HepG2 (cell line): Measurements from ENCODE around the gene ENTREP3. TPM values are rescaled to one million over a fixed set of nuclear protein-coding genes. Genes with fewer than 3 reads are reported as not detected.

Experiments
- ERF ChIP-seq: IDR thresholded peaks from 2 replicates; pipeline ENCODE4 v1.6.1; 2018; ENCODE audit warnings: missing biosample characterization, missing genetic modification reagents
- FOXA3 ChIP-seq: IDR thresholded peaks from 2 replicates; pipeline ENCODE4 v1.6.1; 2016; ENCODE audit warnings: missing genetic modification reagents, missing compliant biosample characterization
- IRF9 ChIP-seq: sonication (generic); formaldehyde crosslinking; IDR thresholded peaks from 2 replicates; pipeline ENCODE4 v1.8.0; 2022; ENCODE audit warnings: missing genetic modification reagents, mild to moderate bottlenecking, borderline replicate concordance
- NONO ChIP-seq, 2 experiments: fragments of 450-650 bp in 1 of 2; sonication (generic) in 1 of 2; formaldehyde crosslinking in 1 of 2; IDR thresholded peaks in 1 of 2; conservative IDR thresholded peaks in 1 of 2; 2 replicates each; pipeline versions ENCODE4 v1.6.1 to v1.8.0; 2017 to 2022; ENCODE audit warnings: mild to moderate bottlenecking in 1 of 2, missing genetic modification reagents in 1 of 2, moderate library complexity in 1 of 2
- ZNF414 ChIP-seq: sonication (generic); formaldehyde crosslinking; IDR thresholded peaks from 2 replicates; pipeline ENCODE4 v1.5.0; 2020; ENCODE audit warnings: missing genetic modification reagents
- ZNF556 ChIP-seq: sonication (generic); formaldehyde crosslinking; IDR thresholded peaks from 2 replicates; pipeline ENCODE4 v1.4.0; 2020; ENCODE audit warnings: mild to moderate bottlenecking, missing genetic modification reagents, borderline replicate concordance
- ZNF781 ChIP-seq: sonication (generic); formaldehyde crosslinking; IDR thresholded peaks from 2 replicates; pipeline ENCODE4 v1.5.1; 2020; ENCODE audit warnings: borderline replicate concordance, mild to moderate bottlenecking, missing genetic modification reagents; ENCODE audit errors: not compliant biosample characterization
- polyA plus RNA-seq, 8 experiments: library from polyadenylated mRNA; depleted of rRNA in 3 of 8; stranded (reverse) in 7 of 8; unstranded in 1 of 8; fragments of >200 nt; fragmentation: Illumina TruSeq in 4 of 8; extraction: Trizol in 4 of 8; gene quantifications; 2 replicates each; pipeline versions ENCODE4 v1.2.1 to v1.2.3, GENCODE V29; 2011 to 2016; ENCODE audit warnings: low read depth in 4 of 8, missing spikeins in 1 of 8, mixed read lengths in 1 of 8; ENCODE audit not compliant: insufficient read depth in 1 of 8
- total RNA-seq, 5 experiments: library from RNA; depleted of rRNA; stranded (reverse); fragments of >200 nt; fragmentation: Illumina TruSeq; extraction: Trizol; gene quantifications; 2 replicates each; pipeline ENCODE4 v1.2.3, GENCODE V29; 2016; ENCODE audit warnings: low read depth in 1 of 5
- TF ChIP-seq, protein P1 (sequence below): sonication (generic); formaldehyde crosslinking; IDR thresholded peaks from 2 replicates; pipeline ENCODE4 v1.4.0; 2020; ENCODE audit warnings: missing genetic modification reagents

ENTREP3 gene
- total and polyA plus RNA-seq, 2 of the 13 experiments (the other 11 are each of a cell fraction or from before 2014, with no cell fraction given), result 4.1 to 9.9 TPM

DNA sequence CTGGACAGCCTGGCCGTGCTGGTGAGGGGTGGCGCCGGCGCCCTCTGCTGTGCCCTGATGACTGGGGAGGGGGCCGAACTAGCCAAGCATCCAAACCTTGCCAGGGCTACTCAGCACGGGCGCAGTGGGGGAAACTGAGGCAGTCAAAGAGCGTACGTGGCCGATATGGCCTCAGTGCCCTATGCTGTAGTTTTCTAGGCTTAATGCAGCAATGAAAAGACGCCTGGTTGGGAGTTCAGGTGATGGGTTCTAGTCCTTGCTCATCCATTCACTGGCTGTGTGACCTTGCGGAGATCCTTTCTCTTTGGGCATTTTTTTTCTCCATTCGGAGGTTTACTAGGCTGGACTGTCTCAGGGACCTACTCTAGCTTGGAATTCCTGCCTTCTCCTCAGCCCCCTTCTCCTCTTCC lies 46.0 kb downstream of the ENTREP3 start (continued):
- TF ChIP-seq, protein P1, sequence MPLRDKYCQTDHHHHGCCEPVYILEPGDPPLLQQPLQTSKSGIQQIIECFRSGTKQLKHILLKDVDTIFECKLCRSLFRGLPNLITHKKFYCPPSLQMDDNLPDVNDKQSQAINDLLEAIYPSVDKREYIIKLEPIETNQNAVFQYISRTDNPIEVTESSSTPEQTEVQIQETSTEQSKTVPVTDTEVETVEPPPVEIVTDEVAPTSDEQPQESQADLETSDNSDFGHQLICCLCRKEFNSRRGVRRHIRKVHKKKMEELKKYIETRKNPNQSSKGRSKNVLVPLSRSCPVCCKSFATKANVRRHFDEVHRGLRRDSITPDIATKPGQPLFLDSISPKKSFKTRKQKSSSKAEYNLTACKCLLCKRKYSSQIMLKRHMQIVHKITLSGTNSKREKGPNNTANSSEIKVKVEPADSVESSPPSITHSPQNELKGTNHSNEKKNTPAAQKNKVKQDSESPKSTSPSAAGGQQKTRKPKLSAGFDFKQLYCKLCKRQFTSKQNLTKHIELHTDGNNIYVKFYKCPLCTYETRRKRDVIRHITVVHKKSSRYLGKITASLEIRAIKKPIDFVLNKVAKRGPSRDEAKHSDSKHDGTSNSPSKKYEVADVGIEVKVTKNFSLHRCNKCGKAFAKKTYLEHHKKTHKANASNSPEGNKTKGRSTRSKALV, result no peak
- TF ChIP-seq FOXA3 (CRISPR knock-in tag), result no peak
- no peak for TF ChIP-seq NONO (IDR thresholded peaks at IDR 0.05)
- 0 out of 2 replicates have a peak, but pooled peaks have one; percentile 23 for TF ChIP-seq NONO (CRISPR knock-in tag; conservative IDR thresholded peaks at IDR 0.05)
- no peak for TF ChIP-seq ZNF781 (CRISPR knock-in tag)
- no peak; the same call in 1 of the 2 replicates for TF ChIP-seq ERF (CRISPR knock-in tag)
- 0 out of 2 replicates have a peak, but pooled peaks have one; percentile 12 for TF ChIP-seq ZNF414 (CRISPR knock-in tag)
- TF ChIP-seq ZNF556, result no peak
- TF ChIP-seq IRF9, result 0 out of 2 replicates have a peak, but pooled peaks have one; percentile 10
